GM19452 (cell line): ENCODE measurements around the gene FOXO3B.
"Not testable (repeated sequence)": the region's sequence is repeated elsewhere in the genome, so short reads cannot be mapped to it uniquely, and the experiment has no call there.

Source experiments
- ATAC-seq: cut with Tn5 transposase; IDR thresholded peaks from one replicate; pipeline ENCODE4 v1.9.1; 2021; ENCODE audit not compliant: unreplicated experiment

Gene FOXO3B

DNA sequence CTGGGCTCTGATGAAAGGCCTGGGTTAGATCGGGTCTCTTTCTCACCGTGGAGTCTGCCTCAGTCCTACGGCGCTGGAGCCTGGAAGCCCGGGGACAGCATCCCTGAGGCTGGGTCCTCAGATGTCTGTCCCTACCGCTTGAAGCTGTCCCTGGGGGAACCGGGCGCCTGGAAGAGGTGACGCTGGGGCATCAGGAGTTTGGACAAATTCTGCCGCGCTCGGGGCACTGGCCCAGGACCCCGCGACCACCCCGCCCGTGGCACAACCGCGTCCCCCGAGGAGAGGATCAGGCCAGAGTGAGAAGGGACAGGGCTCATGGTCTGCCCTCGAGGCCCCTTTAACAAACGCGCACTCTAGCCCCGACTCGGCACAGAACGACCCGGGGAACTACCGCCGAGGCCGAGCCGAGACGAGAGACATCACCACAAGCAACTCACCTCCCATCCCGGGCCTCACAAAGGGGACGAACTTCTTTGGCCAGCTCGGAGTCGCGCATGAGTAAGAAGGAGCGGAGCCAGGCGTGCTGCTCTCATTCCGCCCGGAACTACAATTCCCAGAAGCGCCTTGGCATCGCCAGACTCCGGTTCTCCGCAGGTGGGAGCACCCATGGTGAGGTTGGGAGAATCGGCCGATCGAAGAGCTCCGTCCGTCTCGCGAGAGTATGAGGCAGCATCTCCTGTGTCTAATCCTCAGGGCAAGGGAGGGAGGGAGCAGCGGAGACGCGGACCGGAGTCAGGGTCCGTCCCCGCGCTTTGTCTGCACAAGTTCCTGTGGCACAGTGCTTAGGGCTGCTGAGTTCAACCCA, at the start of gene FOXO3B:
Gene FOXO3B, minus strand, starts transcription at position 548 of the 805 bp plus-strand sequence. CDS start 663 bp downstream, outside the sequence.
- peak; percentile 81 for ATAC-seq

DNA sequence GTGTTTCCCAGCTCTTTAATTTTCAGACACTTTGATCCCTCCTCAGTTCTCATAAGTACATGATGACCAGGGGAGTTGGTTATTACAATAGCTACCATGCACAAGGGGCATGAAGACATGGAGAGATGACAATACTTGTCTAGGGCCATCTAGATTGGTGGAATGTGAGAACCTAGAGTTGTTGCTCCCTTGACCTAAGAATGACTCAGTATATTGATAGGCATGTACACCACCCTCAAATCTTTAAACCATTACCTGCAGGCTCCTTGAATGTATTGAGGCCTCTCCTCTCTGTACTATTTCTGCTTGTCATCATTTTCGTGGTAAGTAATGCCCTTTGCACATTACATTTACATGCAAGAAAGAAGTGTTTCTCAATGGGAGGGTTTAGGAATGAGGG, 41.4 kb upstream of the FOXO3B start:
- not testable (repeated sequence) for ATAC-seq

DNA sequence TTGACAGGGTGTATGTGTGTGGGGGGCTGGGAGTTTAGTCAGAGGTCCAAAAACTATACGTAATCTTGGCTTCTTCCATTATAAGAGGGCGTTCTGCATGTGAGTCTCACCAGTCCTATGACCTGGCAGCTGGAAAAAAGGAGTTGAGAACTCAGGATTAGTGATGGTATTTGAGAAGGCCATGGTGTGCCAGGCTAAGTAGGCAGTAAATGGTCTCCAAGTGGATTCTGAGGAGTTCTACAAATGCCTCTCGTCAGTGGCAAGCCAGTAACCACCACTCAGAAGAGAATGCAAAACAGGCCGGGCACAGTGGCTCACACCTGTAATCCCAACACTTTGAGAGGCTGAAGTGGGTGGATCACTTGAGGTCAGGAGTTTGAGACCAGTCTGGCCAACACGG, 40.5 kb upstream of the FOXO3B start:
- ATAC-seq = not testable (repeated sequence)

DNA sequence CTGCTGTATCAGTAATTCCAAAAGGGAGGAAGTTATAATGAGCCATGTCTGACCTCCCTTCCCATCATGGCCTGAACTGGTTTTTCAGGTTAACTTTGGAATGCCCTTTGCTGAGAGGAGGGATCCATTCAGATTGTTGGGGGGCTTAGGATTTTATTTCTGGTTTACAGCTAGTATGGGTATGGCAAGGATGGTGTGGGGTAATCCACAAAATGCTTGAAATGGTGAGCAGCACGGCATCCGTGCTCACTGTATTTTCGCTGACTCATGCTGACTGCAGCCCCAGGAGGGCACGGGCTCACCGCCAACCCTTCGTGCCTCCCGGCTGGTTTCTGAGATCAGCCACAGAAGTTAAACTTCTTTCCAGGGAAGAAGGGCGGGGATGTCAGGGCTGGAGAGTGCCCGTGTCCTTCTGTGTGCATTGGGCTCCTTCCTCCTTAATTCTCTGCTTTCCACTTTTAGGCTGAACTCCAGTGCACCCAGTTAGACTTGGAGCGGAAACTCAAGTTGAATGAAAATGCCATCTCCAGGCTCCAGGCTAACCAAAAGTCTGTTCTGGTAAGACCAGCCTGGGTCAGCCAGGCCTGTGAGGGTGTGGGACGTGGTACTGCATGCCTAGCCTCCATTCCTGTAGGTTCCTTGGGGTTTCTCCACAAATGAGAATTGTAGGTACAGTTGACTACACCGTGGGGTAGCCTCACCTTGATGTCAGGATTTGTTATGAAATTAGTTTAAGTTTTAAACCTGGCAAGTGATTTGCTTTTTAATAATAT, 39.8 kb upstream of the FOXO3B start:
- not testable (repeated sequence) for ATAC-seq

DNA sequence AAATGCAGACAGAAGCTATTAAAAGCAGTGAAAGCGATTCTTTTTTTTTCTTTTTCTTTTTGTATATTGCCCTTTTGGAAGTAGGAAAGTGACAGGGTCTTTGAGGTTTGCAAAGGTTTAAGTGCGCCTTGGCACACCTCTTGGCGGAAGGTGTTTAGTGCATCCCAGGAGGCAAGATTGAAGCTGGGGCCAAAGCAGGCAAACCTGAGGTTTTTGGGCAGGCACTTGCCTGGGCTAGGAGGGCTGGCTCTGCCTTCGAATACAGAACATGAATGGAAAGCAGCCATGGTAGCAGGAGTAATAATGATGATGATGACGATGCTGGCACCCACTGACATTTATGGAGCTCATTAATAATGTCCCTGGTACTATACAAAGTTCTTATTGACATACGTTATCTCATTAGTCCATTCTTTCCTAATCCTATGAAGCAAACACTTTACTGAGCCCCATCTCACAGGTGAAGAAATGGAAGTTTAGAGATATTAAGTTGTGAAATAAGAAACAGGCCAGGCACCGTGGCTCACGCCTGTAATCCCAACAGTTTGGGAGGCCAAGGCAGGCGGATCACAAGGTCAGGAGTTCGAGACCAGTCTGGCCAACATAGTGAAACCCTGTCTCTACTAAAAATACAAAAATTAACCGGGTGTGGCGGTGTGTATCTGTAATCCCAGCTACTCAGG, 37.5 kb upstream of the FOXO3B start:
- ATAC-seq = not testable (repeated sequence)

DNA sequence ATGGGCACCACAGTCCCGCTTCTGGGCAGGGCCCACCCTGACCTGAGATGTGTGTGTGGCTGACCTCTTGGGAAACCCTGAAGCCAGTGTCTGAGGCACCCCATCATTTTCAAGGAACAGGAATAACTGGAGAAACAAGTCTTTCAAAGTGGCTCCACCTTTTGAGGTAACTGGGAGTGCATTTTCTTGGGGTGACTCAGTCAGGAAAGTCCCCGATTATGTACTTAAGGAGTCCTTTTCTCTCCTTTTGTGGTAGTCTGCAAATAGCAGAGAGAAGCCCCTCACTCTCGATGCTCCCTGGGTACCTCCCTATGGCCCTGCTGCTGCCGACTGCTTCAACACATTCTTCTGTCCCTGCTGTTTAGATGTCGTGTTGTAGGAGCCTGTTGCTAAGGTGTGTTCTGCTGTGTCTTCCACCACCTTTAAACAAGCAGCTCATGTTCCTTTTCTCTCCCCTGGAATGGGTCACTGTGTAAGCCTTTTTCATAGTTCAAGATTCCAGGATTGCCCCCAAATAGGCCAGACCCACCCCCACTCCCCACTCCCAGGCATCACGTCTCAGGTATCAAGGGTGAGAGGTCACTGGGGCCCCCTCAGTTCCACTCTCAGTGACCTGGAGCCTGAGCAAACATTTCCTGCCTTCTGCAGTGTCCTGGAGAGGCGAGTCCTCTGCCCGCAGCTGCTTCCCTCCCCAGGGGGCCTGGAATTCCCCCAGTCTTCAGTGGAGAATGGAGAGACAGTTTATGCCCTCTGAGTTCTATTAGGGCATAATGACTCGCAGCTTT, 36.7 kb upstream of the FOXO3B start:
- ATAC-seq = not testable (repeated sequence)

DNA sequence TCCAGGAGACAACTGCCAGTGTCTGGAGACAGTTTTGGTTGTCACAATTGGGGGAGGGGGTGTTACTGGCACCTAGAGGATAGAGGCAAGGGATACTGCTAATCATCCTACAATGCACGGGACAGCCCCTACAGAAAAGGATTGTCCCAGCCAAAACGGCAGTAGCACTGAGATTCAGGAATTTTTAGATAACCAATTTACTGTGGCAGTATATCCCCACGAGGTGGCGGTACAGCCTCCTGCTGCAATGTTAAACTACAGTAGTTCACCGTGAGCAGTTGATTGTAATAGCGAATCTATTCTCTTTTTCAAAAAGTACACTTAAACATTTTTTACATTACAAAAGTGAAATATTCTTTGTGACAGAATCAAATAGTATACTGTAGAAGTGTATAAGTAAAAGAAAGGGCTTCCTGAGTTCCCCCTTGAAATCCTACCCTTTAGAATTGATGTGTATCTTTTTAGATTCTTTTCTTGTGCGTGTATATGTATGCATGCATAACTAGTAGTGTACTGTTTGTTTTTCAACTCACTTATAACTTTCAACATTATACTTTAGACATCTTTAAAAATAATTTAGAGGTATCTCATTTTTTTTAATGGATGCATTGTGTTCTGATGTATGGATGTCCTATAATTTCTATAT, 30.4 kb upstream of the FOXO3B start:
- not testable (repeated sequence) for ATAC-seq

DNA sequence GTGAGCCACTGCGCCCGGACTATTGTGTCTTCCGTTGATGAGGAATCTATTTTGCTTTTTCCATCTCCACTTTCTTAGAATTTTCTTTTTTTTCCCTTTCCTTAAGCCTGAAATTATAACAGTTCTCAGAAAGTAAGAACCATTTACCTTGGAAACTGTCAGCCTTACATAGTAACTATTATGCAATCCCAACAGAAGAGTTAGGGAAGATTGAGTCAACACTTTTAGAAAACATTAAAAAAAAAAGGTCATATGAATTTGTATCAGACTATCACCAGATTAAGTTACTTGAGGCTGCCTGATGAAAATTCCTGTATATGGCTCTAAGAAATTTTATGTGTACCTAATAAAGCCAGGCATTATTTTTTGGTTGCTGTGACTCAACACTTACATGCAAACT, 26.1 kb upstream of the FOXO3B start:
- not testable (repeated sequence) for ATAC-seq

DNA sequence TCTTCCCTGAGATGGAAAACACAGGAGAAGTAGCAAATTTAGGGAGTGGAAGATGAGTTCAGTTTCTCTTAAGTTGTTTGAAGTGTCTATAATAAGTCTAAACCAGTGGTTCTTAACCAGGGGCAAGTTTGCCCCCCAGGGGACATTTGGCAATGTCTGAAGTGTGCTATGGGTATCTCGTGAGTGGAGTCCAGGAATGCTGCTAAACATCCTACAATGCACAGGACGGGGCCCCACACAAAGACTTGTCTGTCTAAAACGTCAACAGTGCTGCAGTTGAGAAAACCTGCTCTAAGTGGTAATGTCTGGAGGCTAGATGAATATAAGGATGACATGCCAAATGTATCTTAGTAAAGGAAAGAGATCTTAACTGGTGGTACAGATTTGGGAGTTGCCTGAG, 23.8 kb upstream of the FOXO3B start:
- not testable (repeated sequence) for ATAC-seq

DNA sequence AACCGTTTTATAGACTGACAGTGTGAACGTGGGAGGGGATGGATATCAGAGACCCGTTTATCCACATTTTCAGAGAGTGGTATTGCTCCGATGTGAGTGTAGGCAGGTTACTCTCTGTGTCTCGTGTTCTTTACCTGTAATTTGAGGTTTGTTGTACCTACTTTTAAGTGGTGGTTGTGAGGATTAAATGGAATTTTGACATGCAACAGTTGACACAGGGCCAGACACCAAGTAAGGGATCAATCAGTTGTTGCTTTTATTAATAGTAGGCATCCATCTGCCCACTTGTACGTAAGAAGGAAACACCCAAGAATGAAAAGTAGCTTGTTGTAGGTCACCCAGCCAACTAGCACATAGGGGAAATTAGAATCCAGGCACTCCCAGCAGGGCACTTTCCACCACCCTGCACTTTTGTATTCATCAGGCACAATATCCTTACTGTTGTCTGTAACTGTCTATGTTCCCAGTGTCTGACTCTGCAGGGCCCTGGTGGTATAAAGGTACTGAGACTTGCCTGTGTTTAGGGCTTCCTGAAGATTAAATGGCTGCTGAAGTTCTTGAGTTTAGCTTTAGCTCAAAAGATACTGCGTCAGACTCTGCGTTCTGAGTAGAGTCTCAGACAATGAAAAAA, 16.5 kb upstream of the FOXO3B start:
- ATAC-seq = not testable (repeated sequence)

DNA sequence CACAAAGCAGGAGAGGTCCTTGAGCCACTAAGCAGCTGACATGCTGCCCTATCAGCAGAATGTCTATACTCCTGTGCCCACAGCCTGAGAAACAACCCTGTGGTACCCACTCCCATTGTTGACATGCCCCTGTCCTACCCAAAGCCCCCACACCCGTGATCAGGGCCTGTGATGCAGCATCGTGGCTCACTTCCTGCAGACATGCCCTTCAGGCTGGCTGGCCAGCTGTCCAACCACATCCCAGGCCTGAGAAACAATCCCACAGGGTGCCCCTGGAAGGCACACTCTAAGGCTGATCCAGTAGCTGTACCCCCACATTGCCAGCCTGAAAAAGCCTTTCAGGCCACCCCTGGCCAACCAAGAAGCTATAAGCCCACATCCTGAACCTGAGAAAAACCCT, 13.0 kb upstream of the FOXO3B start:
- ATAC-seq = not testable (repeated sequence)

DNA sequence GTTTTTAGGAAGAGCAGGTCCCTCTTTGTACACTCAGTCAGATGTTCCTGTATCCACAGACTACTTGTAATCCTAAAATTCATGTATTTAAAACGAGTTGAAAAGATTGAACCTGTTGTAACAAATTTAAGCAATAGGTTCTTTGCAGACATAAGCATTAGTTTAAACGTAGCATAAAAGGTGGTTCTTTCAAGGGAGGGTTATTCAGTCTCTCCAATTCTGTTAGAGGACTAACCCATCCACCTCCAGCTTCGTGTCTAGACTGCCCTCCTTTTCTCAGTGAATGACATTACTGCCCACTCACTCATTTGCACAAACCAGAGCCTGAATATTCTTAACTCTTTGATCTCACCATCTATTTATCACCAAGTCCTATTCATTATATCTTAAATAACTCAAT, 554 bp upstream of the FOXO3B start:
- not testable (repeated sequence) for ATAC-seq

DNA sequence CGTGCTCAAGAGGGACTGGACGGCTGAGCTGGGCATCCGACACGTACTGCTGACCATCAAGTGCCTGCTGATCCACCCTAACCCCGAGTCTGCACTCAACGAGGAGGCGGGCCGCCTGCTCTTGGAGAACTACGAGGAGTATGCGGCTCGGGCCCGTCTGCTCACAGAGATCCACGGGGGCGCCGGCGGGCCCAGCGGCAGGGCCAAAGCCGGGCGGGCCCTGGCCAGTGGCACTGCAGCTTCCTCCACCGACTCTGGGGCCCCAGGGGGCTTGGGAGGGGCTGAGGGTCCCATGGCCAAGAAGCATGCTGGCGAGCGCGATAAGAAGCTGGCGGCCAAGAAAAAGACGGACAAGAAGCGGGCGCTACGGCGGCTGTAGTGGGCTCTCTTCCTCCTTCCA, 4.7 kb downstream of the FOXO3B start:
- not testable (repeated sequence) for ATAC-seq

DNA sequence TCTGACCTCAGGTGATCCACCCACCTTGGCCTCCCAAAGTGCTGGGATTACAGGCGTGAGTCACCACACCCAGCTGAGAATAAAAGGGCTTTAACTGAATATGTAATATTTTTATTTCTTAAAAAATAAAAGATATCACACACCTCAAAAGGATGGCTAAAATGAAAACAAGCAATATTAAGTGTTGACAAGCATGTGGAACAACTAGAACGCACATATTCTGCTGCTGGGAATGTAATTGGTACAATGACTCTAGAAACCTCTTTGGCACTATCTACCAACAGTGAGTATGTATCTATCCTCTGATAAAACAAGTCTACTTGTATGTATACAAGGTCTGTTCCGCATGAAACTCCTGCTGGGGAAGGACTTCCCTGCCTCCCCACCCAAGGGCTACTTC, 5.2 kb downstream of the FOXO3B start:
- not testable (repeated sequence) for ATAC-seq

DNA sequence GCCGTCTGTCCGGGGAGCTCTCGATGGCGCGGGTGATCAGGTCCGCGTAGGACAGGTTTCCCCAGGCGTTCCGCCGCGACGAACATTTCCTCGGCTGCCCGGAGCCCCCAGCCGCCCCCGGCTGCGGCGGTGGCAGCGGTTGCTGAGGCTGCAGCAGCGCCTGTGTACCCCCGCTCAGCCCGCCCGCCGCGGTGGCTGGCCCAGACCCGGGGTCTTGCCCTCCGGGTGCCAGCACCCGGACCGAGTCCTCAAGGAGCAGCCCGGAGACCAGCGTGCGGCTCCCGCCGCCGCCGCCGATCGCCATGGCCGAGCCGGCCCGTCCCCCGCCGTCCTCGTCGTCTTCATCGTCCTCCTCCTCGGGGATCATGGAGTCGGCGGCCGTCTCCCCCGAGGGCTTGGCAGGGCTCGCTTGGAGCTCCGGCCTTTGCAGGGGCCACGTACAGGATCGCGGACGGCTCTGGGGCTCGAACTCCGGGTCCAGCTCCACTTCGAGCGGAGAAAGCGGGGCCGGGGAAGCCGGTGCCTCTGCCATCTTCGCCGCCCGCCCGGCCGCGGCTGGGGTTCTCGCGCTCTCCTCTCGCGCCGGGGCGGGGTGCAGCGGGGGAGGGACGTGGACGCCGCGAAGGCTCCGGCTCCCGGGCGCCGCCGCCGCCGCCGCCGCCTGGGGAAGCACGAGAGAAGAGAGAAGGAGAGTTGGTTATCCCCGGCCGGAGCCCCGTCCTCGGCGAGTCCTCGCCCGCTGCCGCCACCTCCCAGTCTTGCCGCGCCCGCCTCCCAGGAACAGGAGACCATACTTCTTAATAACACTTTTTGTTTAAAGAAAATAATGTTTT, 9.5 kb downstream of the FOXO3B start:
- not testable (repeated sequence) for ATAC-seq

DNA sequence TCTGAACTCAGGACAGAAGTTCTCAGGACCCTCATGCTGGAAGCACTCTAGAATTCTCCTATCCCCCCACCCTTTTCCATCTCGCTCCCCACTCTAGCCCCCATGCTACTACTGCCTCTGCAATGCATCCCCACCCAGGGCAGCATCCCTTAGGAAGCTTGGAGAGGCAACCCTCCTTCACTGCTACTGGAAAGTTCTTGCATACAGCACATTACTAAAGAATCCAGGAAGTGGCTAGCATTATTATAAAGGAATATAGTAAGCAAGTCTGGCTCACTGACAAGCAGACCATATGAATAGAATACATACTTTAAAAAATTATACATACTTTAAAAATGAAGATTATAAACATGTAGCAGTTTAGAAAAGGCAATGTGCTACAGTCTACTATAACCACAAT, 13.5 kb downstream of the FOXO3B start:
- not testable (repeated sequence) for ATAC-seq

DNA sequence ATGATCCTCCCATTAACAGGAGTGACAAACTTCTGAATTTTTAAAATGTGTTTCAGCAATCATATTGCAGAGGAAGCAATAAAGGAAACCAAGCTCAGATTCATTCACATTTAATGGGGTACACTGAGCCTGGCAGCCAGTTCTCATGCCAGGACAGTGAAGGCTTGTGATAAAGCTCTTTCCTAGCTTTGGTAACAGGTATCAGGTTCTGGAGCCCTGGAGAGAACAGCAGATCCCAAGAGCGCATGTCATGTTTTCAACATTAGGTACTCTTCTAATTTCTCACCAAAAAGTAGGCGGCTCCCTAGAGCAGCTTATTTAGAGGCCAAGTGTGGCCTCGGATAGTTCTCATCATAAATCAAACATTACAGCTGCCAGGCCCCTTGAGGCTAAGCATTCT, 14.6 kb downstream of the FOXO3B start:
- ATAC-seq = not testable (repeated sequence)

DNA sequence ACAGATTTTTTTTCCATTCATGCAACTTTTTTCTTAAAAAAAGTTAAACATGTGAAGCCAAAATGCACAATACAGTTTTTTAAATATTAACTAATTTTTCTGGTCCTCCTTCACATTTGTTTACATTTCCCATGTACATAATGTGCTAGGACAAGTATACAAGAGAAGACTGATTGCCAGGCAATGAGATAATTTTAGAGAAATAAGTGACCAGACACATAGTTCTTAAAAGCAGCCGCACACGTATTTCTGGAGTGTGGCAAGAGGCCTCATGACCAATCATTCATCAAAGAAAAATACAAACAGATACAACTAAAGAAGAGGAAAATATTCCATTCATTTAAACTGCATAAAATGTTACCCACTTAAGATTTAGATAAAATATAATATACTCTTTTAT, 15.8 kb downstream of the FOXO3B start:
- not testable (repeated sequence) for ATAC-seq
